OCI-LY7 (cell line): Measurements from ENCODE around the gene RPS21.

ENCODE experiments used
- EZH2phosphoT487 ChIP-seq: fragments of 200-600 bp; sonication (generic); IDR thresholded peaks from 2 replicates; pipeline ENCODE4 v1.6.1; 2018; ENCODE audit warnings: low read depth, borderline replicate concordance, mild to moderate bottlenecking, mixed run types, antibody characterized with exemption, low read length, moderate library complexity, mixed read lengths
- TF ChIP-seq, protein P1 (sequence below): fragments of 200-600 bp; sonication (generic); conservative IDR thresholded peaks from 2 replicates; pipeline ENCODE4 v1.5.1; 2014; ENCODE audit warnings: mild to moderate bottlenecking, antibody characterized with exemption, low read length, moderate library complexity, mixed read lengths

- TF ChIP-seq, protein P1, sequence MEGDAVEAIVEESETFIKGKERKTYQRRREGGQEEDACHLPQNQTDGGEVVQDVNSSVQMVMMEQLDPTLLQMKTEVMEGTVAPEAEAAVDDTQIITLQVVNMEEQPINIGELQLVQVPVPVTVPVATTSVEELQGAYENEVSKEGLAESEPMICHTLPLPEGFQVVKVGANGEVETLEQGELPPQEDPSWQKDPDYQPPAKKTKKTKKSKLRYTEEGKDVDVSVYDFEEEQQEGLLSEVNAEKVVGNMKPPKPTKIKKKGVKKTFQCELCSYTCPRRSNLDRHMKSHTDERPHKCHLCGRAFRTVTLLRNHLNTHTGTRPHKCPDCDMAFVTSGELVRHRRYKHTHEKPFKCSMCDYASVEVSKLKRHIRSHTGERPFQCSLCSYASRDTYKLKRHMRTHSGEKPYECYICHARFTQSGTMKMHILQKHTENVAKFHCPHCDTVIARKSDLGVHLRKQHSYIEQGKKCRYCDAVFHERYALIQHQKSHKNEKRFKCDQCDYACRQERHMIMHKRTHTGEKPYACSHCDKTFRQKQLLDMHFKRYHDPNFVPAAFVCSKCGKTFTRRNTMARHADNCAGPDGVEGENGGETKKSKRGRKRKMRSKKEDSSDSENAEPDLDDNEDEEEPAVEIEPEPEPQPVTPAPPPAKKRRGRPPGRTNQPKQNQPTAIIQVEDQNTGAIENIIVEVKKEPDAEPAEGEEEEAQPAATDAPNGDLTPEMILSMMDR: no peak
- no peak for TF ChIP-seq EZH2phosphoT487
These were observed 14.6 kb upstream of the RPS21 start for GRCh38 chr20:62372042-62372993.
